ENCODE measurements around the gene INPP5D.

INPP5D gene

DNA sequence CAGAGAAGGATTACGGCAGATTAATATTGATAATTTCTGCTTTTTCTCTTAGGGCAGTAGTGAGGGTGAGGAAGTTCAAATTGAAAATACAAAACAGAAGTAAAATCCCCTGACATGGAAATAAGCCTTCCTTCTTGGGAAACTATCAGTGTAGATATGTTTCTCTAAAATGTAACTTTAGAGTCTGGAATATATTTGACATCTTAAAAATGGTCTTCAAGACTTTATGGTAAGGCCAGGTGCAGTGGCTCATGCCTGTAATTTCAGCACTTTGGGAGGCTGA is 33.0 kb downstream of the INPP5D start:
- no peaks in the 10 kb centered on the region for H3K27me3 ChIP-seq (ENCODE audit: control insufficient read depth, low read length)
- H3K4me2 ChIP-seq (ENCODE audit: low read length), result peak overlapping the region; percentile 83
- H3K9me3 ChIP-seq (ENCODE audit: control insufficient read depth, insufficient read depth, low read length), result no peaks in the 10 kb centered on the region
- H3K36me3 ChIP-seq (ENCODE audit: control insufficient read depth, low read length), result peaks cover 40% of the 10 kb centered on the region
- H3K27ac ChIP-seq (ENCODE audit: low read depth, low read length), result peak overlapping the region; percentile 75
- no peaks in the 10 kb centered on the region for H3K9me2 ChIP-seq (replicated peaks; ENCODE audit: control insufficient read depth, low read length)
- peaks cover 65% of the 10 kb centered on the region for H3K79me2 ChIP-seq (ENCODE audit: control insufficient read depth, low read length)
- H3K4me1 ChIP-seq (ENCODE audit: control insufficient read depth, low read length), result peaks cover 58% of the 10 kb centered on the region
- no peaks in the 10 kb centered on the region for H4K20me1 ChIP-seq (ENCODE audit: control insufficient read depth, insufficient read depth, low read depth, low read length)
- peaks cover 26% of the 10 kb centered on the region for H3F3A ChIP-seq (ENCODE audit: control insufficient read depth, insufficient read depth)
- peak overlapping the region; percentile 62 for H3K4me3 ChIP-seq (ENCODE audit: low read length)
- TF ChIP-seq, protein P1, sequence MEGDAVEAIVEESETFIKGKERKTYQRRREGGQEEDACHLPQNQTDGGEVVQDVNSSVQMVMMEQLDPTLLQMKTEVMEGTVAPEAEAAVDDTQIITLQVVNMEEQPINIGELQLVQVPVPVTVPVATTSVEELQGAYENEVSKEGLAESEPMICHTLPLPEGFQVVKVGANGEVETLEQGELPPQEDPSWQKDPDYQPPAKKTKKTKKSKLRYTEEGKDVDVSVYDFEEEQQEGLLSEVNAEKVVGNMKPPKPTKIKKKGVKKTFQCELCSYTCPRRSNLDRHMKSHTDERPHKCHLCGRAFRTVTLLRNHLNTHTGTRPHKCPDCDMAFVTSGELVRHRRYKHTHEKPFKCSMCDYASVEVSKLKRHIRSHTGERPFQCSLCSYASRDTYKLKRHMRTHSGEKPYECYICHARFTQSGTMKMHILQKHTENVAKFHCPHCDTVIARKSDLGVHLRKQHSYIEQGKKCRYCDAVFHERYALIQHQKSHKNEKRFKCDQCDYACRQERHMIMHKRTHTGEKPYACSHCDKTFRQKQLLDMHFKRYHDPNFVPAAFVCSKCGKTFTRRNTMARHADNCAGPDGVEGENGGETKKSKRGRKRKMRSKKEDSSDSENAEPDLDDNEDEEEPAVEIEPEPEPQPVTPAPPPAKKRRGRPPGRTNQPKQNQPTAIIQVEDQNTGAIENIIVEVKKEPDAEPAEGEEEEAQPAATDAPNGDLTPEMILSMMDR (IDR thresholded peaks at IDR 0.05; ENCODE audit: low read depth, low read length, poor library complexity, severe bottlenecking), result no peak
- TF ChIP-seq EZH2phosphoT487 (IDR thresholded peaks at IDR 0.05; ENCODE audit: borderline replicate concordance, low read length), result no peak

DNA sequence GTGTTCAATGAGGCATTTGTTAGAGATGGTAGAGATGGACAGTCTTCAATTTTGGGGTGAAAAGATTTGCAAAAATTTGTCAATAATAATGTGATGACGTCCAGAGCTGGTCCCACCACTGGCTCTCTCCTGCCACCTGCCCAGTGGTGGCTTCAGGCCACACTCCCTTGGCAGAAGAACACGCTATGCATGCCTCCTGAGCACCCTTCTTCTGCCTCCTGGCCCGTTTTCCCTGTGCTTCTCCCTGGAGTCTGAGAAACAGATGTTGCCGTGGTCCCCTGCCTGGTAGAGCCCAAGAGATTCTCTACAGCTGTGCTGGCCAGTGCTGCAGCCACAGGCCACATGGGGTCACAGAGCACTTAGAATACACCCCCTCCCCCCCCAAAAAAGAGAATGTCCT is 33.6 kb downstream of the INPP5D start:
- Histone ChIP-seq H3F3A (ENCODE audit: control insufficient read depth, insufficient read depth) (peaks cover 26% of the 10 kb centered on the region), H3K9me2 (replicated peaks; ENCODE audit: control insufficient read depth, low read length) (no peaks in the 10 kb centered on the region), H3K4me2 (ENCODE audit: low read length) (peak overlapping the region; percentile 83; the same call in 1 of the 2 replicates), H3K4me1 (ENCODE audit: control insufficient read depth, low read length) (peaks cover 57% of the 10 kb centered on the region), H3K79me2 (ENCODE audit: control insufficient read depth, low read length) (peaks cover 65% of the 10 kb centered on the region), H3K9me3 (ENCODE audit: control insufficient read depth, insufficient read depth, low read length) (no peaks in the 10 kb centered on the region), H3K27me3 (ENCODE audit: control insufficient read depth, low read length) (no peaks in the 10 kb centered on the region), H4K20me1 (ENCODE audit: control insufficient read depth, insufficient read depth, low read depth, low read length) (no peaks in the 10 kb centered on the region), H3K36me3 (ENCODE audit: control insufficient read depth, low read length) (peaks cover 39% of the 10 kb centered on the region), H3K4me3 (ENCODE audit: low read length) (peak overlapping the region; percentile 62; the same call in 1 of the 2 replicates), H3K27ac (ENCODE audit: low read depth, low read length) (no peak overlapping the region)
- no peak for TF ChIP-seq EZH2phosphoT487 (IDR thresholded peaks at IDR 0.05; ENCODE audit: borderline replicate concordance, low read length)
- TF ChIP-seq, protein P1 (IDR thresholded peaks at IDR 0.05; ENCODE audit: low read depth, low read length, poor library complexity, severe bottlenecking), result no peak

DNA sequence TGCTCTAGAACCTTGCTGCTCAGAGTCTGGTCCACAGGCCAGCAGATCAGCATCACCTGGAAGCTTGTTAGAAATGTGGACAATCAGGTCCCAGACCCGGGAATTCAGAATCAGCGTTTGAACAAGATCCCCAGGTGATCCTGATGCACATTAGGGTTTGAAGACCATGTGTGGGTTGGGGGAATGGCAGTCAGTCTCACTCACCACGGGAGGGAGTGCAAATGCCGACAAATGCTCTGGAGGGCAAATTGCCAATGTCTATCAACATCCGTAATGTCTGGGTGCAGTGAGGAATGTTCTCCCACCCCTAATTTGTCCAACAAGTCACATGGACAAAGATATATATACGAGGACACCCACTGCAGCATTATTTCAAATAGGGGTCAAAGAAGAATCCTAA is 34.5 kb downstream of the INPP5D start:
- H4K20me1 ChIP-seq (ENCODE audit: control insufficient read depth, insufficient read depth, low read depth, low read length), result no peaks in the 10 kb centered on the region
- no peak for TF ChIP-seq EZH2phosphoT487 (IDR thresholded peaks at IDR 0.05; ENCODE audit: borderline replicate concordance, low read length)
- TF ChIP-seq, protein P1 (IDR thresholded peaks at IDR 0.05; ENCODE audit: low read depth, low read length, poor library complexity, severe bottlenecking), result no peak
- H3K4me2 ChIP-seq (ENCODE audit: low read length), result no peak overlapping the region
- no peaks in the 10 kb centered on the region for H3K27me3 ChIP-seq (ENCODE audit: control insufficient read depth, low read length)
- peaks cover 31% of the 10 kb centered on the region for H3F3A ChIP-seq (ENCODE audit: control insufficient read depth, insufficient read depth)
- H3K9me3 ChIP-seq (ENCODE audit: control insufficient read depth, insufficient read depth, low read length), result no peaks in the 10 kb centered on the region
- H3K9me2 ChIP-seq (replicated peaks; ENCODE audit: control insufficient read depth, low read length), result no peaks in the 10 kb centered on the region
- H3K36me3 ChIP-seq (ENCODE audit: control insufficient read depth, low read length), result peaks cover 37% of the 10 kb centered on the region
- H3K27ac ChIP-seq (ENCODE audit: low read depth, low read length), result no peak overlapping the region
- peaks cover 63% of the 10 kb centered on the region for H3K4me1 ChIP-seq (ENCODE audit: control insufficient read depth, low read length)
- H3K79me2 ChIP-seq (ENCODE audit: control insufficient read depth, low read length), result peaks cover 64% of the 10 kb centered on the region
- no peak overlapping the region for H3K4me3 ChIP-seq (ENCODE audit: low read length)

DNA sequence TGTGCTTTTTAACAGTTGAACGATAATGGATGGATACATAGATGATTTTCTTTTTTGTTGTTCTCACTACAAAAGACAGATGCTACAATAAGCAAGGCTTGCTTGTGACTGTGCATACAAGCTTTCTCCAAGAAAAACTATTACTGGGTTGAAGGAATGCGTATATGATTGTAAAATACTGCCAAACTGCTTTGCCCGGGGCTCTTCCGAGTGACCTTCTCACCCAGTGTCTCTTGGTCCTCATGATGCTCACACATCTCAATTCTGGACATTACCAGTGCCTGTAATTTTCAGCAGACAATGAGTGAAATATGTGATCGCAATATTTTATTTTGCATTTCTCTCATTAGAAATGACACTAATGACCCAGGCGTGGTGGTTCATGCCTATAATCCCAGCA is 35.9 kb downstream of the INPP5D start:
- no peak overlapping the region for H3K27ac ChIP-seq (ENCODE audit: low read depth, low read length)
- H3F3A ChIP-seq (ENCODE audit: control insufficient read depth, insufficient read depth), result peaks cover 36% of the 10 kb centered on the region
- no peak overlapping the region for H3K4me3 ChIP-seq (ENCODE audit: low read length)
- TF ChIP-seq EZH2phosphoT487 (IDR thresholded peaks at IDR 0.05; ENCODE audit: borderline replicate concordance, low read length), result no peak
- TF ChIP-seq, protein P1 (IDR thresholded peaks at IDR 0.05; ENCODE audit: low read depth, low read length, poor library complexity, severe bottlenecking), result no peak
- peaks cover 65% of the 10 kb centered on the region for H3K79me2 ChIP-seq (ENCODE audit: control insufficient read depth, low read length)
- no peaks in the 10 kb centered on the region for H3K27me3 ChIP-seq (ENCODE audit: control insufficient read depth, low read length)
- peaks cover 75% of the 10 kb centered on the region for H3K4me1 ChIP-seq (ENCODE audit: control insufficient read depth, low read length)
- H3K4me2 ChIP-seq (ENCODE audit: low read length), result no peak overlapping the region
- no peaks in the 10 kb centered on the region for H3K9me3 ChIP-seq (ENCODE audit: control insufficient read depth, insufficient read depth, low read length)
- H3K36me3 ChIP-seq (ENCODE audit: control insufficient read depth, low read length), result peaks cover 43% of the 10 kb centered on the region
- H3K9me2 ChIP-seq (replicated peaks; ENCODE audit: control insufficient read depth, low read length), result no peaks in the 10 kb centered on the region
- no peaks in the 10 kb centered on the region for H4K20me1 ChIP-seq (ENCODE audit: control insufficient read depth, insufficient read depth, low read depth, low read length)

Measured in DOHH2 (cell line).